ENCODE results near the gene EPHB1.

DNA sequence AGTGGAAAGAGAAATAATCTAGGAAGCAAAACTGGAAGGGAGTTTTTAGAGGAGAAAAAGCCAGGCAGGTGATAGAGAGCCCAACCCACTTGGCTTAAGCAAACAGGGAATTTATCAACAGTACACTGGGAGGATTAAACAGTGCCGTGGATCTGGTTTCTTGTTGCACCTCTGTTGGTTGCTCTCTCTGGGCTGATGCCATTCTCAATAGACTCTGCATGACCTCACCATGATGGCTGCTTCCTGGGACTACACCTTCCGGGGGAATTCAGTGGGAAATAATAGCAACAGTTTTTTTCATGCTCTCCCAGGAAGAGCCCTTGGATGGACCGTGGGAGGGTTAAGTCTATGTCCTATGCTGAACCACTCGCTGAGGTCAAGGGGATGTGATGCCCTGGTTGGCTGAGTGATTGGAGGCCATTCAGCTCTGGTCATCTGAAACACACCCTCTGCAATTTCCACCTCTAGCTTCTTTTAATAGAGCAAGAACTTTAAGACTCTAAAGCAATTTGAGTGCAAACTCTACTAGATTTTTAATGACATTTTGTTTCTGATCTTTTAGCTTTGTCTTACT lies 74.2 kb downstream of the EPHB1 start:
- TF ChIP-seq, protein P1, sequence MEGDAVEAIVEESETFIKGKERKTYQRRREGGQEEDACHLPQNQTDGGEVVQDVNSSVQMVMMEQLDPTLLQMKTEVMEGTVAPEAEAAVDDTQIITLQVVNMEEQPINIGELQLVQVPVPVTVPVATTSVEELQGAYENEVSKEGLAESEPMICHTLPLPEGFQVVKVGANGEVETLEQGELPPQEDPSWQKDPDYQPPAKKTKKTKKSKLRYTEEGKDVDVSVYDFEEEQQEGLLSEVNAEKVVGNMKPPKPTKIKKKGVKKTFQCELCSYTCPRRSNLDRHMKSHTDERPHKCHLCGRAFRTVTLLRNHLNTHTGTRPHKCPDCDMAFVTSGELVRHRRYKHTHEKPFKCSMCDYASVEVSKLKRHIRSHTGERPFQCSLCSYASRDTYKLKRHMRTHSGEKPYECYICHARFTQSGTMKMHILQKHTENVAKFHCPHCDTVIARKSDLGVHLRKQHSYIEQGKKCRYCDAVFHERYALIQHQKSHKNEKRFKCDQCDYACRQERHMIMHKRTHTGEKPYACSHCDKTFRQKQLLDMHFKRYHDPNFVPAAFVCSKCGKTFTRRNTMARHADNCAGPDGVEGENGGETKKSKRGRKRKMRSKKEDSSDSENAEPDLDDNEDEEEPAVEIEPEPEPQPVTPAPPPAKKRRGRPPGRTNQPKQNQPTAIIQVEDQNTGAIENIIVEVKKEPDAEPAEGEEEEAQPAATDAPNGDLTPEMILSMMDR (IDR thresholded peaks at IDR 0.05; ENCODE audit: low read length) = no peak
- no peak for TF ChIP-seq EZH2 (IDR thresholded peaks at IDR 0.05; ENCODE audit: borderline replicate concordance, low read length)
